ENCODE results near the gene NR6A1.

- TF ChIP-seq, protein P1, sequence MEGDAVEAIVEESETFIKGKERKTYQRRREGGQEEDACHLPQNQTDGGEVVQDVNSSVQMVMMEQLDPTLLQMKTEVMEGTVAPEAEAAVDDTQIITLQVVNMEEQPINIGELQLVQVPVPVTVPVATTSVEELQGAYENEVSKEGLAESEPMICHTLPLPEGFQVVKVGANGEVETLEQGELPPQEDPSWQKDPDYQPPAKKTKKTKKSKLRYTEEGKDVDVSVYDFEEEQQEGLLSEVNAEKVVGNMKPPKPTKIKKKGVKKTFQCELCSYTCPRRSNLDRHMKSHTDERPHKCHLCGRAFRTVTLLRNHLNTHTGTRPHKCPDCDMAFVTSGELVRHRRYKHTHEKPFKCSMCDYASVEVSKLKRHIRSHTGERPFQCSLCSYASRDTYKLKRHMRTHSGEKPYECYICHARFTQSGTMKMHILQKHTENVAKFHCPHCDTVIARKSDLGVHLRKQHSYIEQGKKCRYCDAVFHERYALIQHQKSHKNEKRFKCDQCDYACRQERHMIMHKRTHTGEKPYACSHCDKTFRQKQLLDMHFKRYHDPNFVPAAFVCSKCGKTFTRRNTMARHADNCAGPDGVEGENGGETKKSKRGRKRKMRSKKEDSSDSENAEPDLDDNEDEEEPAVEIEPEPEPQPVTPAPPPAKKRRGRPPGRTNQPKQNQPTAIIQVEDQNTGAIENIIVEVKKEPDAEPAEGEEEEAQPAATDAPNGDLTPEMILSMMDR (conservative IDR thresholded peaks at IDR 0.05; ENCODE audit: low read length): no peak
- no peak for TF ChIP-seq EZH2phosphoT487 (IDR thresholded peaks at IDR 0.05; ENCODE audit: borderline replicate concordance)
These were observed 165.9 kb downstream of the NR6A1 start for GRCh38 chr9:124605258-124605657.

Measured in Loucy (cell line).